Activated T-cell treated with anti-CD3 and anti-CD28 coated beads, Interleukin-2, amount 50 U/mL, for 48 hours (primary cell): ENCODE measurements around the gene AAR2.

Source experiments
- DNase-seq, 2 experiments: peaks; one replicate each; pipeline ENCODE4 v3.0.0-alpha.2; 2020

The AAR2 gene

GRCh38 chr20:36281785-36282380 is 45.6 kb downstream of the AAR2 start:
- no peak for DNase-seq

GRCh38 chr20:36284751-36285150 is 48.5 kb downstream of the AAR2 start:
- DNase-seq = no peak

- DNase-seq = no peak
These were observed 49.6 kb downstream of the AAR2 start for GRCh38 chr20:36285746-36286447.

- DNase-seq = no peak
These were observed 61.4 kb downstream of the AAR2 start for GRCh38 chr20:36297656-36298055.

- no peak for DNase-seq
These were observed 61.8 kb downstream of the AAR2 start for GRCh38 chr20:36298061-36298460.

- DNase-seq = no peak
These were observed 62.6 kb downstream of the AAR2 start for GRCh38 chr20:36298795-36299339.

- no peak for DNase-seq
These were observed 63.2 kb downstream of the AAR2 start for GRCh38 chr20:36299459-36299858.

GRCh38 chr20:36301359-36302119 is 65.3 kb downstream of the AAR2 start:
- no peak for DNase-seq

GRCh38 chr20:36303020-36303595 is 66.8 kb downstream of the AAR2 start:
- DNase-seq = no peak

- DNase-seq = no peak
These were observed 67.6 kb downstream of the AAR2 start for GRCh38 chr20:36303831-36304230.

- no peak for DNase-seq
These were observed 68.7 kb downstream of the AAR2 start for GRCh38 chr20:36304786-36305495.

- no peak for DNase-seq
These were observed 69.6 kb downstream of the AAR2 start, which contains the start of gene DLGAP4 for GRCh38 chr20:36305602-36306551. Gene DLGAP4 (plus strand): TSS chr20:36306339. CDS start chr20:36431718, 125,379 bp downstream.
